Heart left ventricle (tissue), 13 donors: ENCODE measurements around the gene OPN1SW.

Source experiments
- CTCF ChIP-seq, 12 donors: fragments of 200-600 bp; sonication (generic) in 4 of 12; IDR thresholded peaks; one replicate each; pipeline versions ENCODE4 v1.5.0 to v1.8.0; 2018 to 2022; ENCODE audit warnings: antibody characterized with exemption in 12 of 12, mild to moderate bottlenecking in 5 of 12
- POLR2A ChIP-seq, 2 donors: fragments of 450-650 bp; IDR thresholded peaks; one replicate each; pipeline ENCODE4 v1.6.1; 2017; ENCODE audit warnings: antibody characterized with exemption in 2 of 2, mild to moderate bottlenecking in 2 of 2, moderate library complexity in 2 of 2
- donor health status: ischemic (EF 13 %, LVEDD 7.1; RV severe dilation, severe dysfunction).
- donor health status: DM: no; HTN: yes; CAD: no.
- donor health status: DM: no; HTN: no; CAD: no.
- donor health status: ischemic (EF 25% LVEDD 6.9; RV normal size, moderate dysfunction).
- donor health status: ischemic (EF 25% LVEDD 5.7; RV mildly dilated, moderate dysfunction).
- donor health status: ischemic (EF 35%, LVEDD 5.7; RV mildly dilated, moderate dysfunction).
- donor health status: nonischemic (EF 11% LVEDD 7.7; RV severe dilation, severe dysfunction).
- donor health status: DM: yes; HTN: yes; CAD: no.
- donor health status: PGD.
- donor health status: ischemic (EF 29% LVEDD 5.4; RV normal size, mild dysfunction).
- donor health status: nonischemic (EF 23%, LVEDD 6.1; RV moderate dilation, normal function).

GRCh38 chr7:128810473-128810872, 34.9 kb upstream of the OPN1SW start:
- TF ChIP-seq CTCF (IDR thresholded peaks at IDR 0.05) (no peak), POLR2A (IDR thresholded peaks at IDR 0.05) (no peak)
